ENCODE results near the gene CASP1. TPM values are rescaled to one million over a fixed set of nuclear protein-coding genes. Genes with fewer than 3 reads are reported as not detected.

Gene CASP1
- total RNA-seq, 2 donors from 2014 or later = 52.9 to 66.7 TPM

GRCh38 chr11:104999721-105000120 is 35.2 kb downstream of the CASP1 start:
- H3K4me3 Mint-ChIP-seq = no peak overlapping the region
- H3K36me3 Mint-ChIP-seq (ENCODE audit: low read depth) = no peaks in the 10 kb centered on the region
- no peak for ATAC-seq

GRCh38 chr11:104997288-104997687 is 37.7 kb downstream of the CASP1 start:
- no peaks in the 10 kb centered on the region for H3K9me3 ChIP-seq (ENCODE audit: control insufficient read depth, low read length, poor library complexity, severe bottlenecking)
- Mint-ChIP-seq H3K27me3 (no peaks in the 10 kb centered on the region), H3K4me3 (no peak overlapping the region), H3K36me3 (ENCODE audit: low read depth) (no peaks in the 10 kb centered on the region), H3K27ac (no peak overlapping the region), H3K4me1 (peaks cover 6% of the 10 kb centered on the region)
- DNase-seq = no peak
- no peak for ATAC-seq

More at GRCh38 chr11:104999721-105000120, 35.2 kb downstream of the CASP1 start:
- Mint-ChIP-seq H3K4me1 (peaks cover 6% of the 10 kb centered on the region), H3K27me3 (no peaks in the 10 kb centered on the region), H3K27ac (no peak overlapping the region)
- H3K9me3 ChIP-seq (ENCODE audit: control insufficient read depth, low read length, poor library complexity, severe bottlenecking) = no peaks in the 10 kb centered on the region
- DNase-seq = no peak

- H3K4me3 Mint-ChIP-seq = no peak overlapping the region
- no peaks in the 10 kb centered on the region for H3K4me1 Mint-ChIP-seq
- no peak for DNase-seq
- H3K36me3 Mint-ChIP-seq (ENCODE audit: low read depth) = no peaks in the 10 kb centered on the region
- H3K9me3 ChIP-seq (ENCODE audit: control insufficient read depth, low read length, poor library complexity, severe bottlenecking) = no peaks in the 10 kb centered on the region
- no peak for ATAC-seq
- no peaks in the 10 kb centered on the region for H3K27me3 Mint-ChIP-seq
- no peak overlapping the region for H3K27ac Mint-ChIP-seq
These were observed 39.9 kb downstream of the CASP1 start for GRCh38 chr11:104995001-104995408.

- no peak for ATAC-seq
- Mint-ChIP-seq H3K4me3 (no peak overlapping the region), H3K4me1 (no peaks in the 10 kb centered on the region)
These were observed 42.2 kb downstream of the CASP1 start for GRCh38 chr11:104992781-104993180.

GRCh38 chr11:104991994-104992393 is 43.0 kb downstream of the CASP1 start:
- no peak overlapping the region for H3K4me3 Mint-ChIP-seq
- H3K9me3 ChIP-seq (ENCODE audit: control insufficient read depth, low read length, poor library complexity, severe bottlenecking) = no peaks in the 10 kb centered on the region
- no peaks in the 10 kb centered on the region for H3K27me3 Mint-ChIP-seq
- no peaks in the 10 kb centered on the region for H3K4me1 Mint-ChIP-seq
- no peak for DNase-seq
- no peaks in the 10 kb centered on the region for H3K36me3 Mint-ChIP-seq (ENCODE audit: low read depth)
- no peak overlapping the region for H3K27ac Mint-ChIP-seq
- no peak for ATAC-seq

More at GRCh38 chr11:104992781-104993180, 42.2 kb downstream of the CASP1 start:
- no peak overlapping the region for H3K27ac Mint-ChIP-seq
- H3K36me3 Mint-ChIP-seq (ENCODE audit: low read depth) = no peaks in the 10 kb centered on the region
- no peaks in the 10 kb centered on the region for H3K9me3 ChIP-seq (ENCODE audit: control insufficient read depth, low read length, poor library complexity, severe bottlenecking)
- DNase-seq = no peak
- no peaks in the 10 kb centered on the region for H3K27me3 Mint-ChIP-seq

GRCh38 chr11:104984808-104985207 is 50.1 kb downstream of the CASP1 start:
- ATAC-seq (no peak), DNase-seq (no peak)
- Mint-ChIP-seq H3K27ac (no peak overlapping the region), H3K36me3 (ENCODE audit: low read depth) (peaks cover 2% of the 10 kb centered on the region), H3K4me1 (no peaks in the 10 kb centered on the region), H3K4me3 (no peak overlapping the region), H3K27me3 (no peaks in the 10 kb centered on the region)
- H3K9me3 ChIP-seq (ENCODE audit: control insufficient read depth, low read length, poor library complexity, severe bottlenecking) = no peaks in the 10 kb centered on the region

- Mint-ChIP-seq H3K27ac (no peak overlapping the region), H3K27me3 (no peaks in the 10 kb centered on the region), H3K4me1 (peaks cover 3% of the 10 kb centered on the region), H3K4me3 (no peak overlapping the region), H3K36me3 (ENCODE audit: low read depth) (no peaks in the 10 kb centered on the region)
- DNase-seq = no peak
- no peak for ATAC-seq
- no peaks in the 10 kb centered on the region for H3K9me3 ChIP-seq (ENCODE audit: control insufficient read depth, low read length, poor library complexity, severe bottlenecking)
These were observed 55.1 kb downstream of the CASP1 start for GRCh38 chr11:104979839-104980238.

Other genes with a start within 250 kb of the CASP1 start
- not detected for gene CASP12, start 136.7 kb downstream of the CASP1 start, total RNA-seq
- gene CASP4, start 66.6 kb downstream of the CASP1 start, total RNA-seq = 100 to 1,000 TPM in 1 of 2 donors, 10 to 100 TPM in 1; 97.2 to 102 TPM
- not detected for gene CASP5, start 12.0 kb downstream of the CASP1 start, total RNA-seq
- 10 to 100 TPM; 49.1 to 55.4 TPM for gene CARD16, start 10.2 kb upstream of the CASP1 start, total RNA-seq
- gene CARD18, start 104.6 kb upstream of the CASP1 start, total RNA-seq = not detected